Esophagus muscularis mucosa (tissue), 3 donors: ENCODE data around the gene PPP4C.

Experiments
- POLR2A ChIP-seq: fragments of 450-650 bp; IDR thresholded peaks from one replicate; pipeline ENCODE4 v1.6.1; 2017; ENCODE audit warnings: antibody characterized with exemption, moderate library complexity, mild to moderate bottlenecking, low read depth
- TF ChIP-seq, protein P1 (sequence below), 3 experiments: fragments of 200-600 bp in 2 of 3; fragments of 450-650 bp in 1 of 3; sonication (generic) in 2 of 3; IDR thresholded peaks; one replicate each; pipeline ENCODE4 v1.5.1; 2017 to 2019; ENCODE audit warnings: antibody characterized with exemption in 3 of 3, mild to moderate bottlenecking in 2 of 3, moderate library complexity in 1 of 3

DNA sequence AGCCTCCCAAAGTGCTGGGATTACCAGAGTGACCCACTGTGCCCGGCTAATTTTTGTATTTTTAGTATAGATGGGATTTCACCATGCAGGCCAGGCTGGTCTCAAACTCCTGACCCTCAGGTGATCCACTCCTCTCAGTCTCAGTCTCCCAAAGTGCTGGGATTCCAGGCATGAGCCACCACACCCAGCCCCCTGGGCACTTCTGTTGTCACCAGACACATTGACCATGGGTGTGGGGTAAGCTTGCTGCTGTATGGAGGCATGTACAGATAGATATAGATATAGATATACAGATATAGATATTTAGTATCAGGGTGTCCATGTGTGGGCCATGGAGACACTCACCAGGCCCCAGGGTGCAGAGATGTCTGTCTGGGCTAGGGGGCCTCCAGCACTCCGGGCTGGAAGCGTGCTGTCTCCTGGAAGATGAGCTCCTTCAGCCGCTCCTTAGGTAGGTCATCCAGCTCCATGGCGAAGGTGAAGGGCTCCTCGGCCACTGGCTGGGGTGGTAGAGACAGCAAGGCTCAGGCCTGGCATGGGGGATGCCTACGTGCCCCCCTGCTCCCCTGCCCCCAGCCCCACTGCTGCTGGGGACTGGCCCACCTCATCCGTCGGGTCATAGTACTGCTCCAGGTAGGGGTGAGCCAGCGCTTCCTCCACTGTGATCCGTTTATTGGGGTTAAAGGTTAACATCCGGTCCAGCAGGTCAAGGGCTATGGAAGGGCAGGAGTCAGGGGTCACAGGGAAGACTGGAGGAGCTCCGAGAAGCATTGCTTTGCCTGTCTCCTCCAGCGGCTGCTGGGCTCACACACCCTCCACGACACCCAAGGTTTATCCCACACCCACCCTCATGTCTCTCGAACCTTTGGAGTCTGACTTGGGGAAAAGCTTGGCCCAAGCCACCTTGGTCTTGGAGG lies 40.8 kb downstream of the PPP4C start:
- TF ChIP-seq, protein P1, sequence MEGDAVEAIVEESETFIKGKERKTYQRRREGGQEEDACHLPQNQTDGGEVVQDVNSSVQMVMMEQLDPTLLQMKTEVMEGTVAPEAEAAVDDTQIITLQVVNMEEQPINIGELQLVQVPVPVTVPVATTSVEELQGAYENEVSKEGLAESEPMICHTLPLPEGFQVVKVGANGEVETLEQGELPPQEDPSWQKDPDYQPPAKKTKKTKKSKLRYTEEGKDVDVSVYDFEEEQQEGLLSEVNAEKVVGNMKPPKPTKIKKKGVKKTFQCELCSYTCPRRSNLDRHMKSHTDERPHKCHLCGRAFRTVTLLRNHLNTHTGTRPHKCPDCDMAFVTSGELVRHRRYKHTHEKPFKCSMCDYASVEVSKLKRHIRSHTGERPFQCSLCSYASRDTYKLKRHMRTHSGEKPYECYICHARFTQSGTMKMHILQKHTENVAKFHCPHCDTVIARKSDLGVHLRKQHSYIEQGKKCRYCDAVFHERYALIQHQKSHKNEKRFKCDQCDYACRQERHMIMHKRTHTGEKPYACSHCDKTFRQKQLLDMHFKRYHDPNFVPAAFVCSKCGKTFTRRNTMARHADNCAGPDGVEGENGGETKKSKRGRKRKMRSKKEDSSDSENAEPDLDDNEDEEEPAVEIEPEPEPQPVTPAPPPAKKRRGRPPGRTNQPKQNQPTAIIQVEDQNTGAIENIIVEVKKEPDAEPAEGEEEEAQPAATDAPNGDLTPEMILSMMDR (IDR thresholded peaks at IDR 0.05), result no peak
- TF ChIP-seq POLR2A, result no peak
